GM18873 (cell line): ENCODE data around the gene TNFSF9.
A peak's percentile ranks its signal among the peaks of the same experiment; 100 is the strongest.
"Not testable (repeated sequence)": the region's sequence is repeated elsewhere in the genome, so short reads cannot be mapped to it uniquely, and the experiment has no call there.

Source experiments
- ATAC-seq: cut with Tn5 transposase; IDR thresholded peaks from one replicate; pipeline ENCODE4 v1.9.1; 2021; ENCODE audit warnings: mild to moderate bottlenecking, moderate library complexity, moderate number of reproducible peaks; ENCODE audit not compliant: unreplicated experiment, low FRiP score

TNFSF9 gene

GRCh38 chr19:6503407-6504201 lies 27.2 kb upstream of the TNFSF9 start:
- ATAC-seq: no peak

DNA sequence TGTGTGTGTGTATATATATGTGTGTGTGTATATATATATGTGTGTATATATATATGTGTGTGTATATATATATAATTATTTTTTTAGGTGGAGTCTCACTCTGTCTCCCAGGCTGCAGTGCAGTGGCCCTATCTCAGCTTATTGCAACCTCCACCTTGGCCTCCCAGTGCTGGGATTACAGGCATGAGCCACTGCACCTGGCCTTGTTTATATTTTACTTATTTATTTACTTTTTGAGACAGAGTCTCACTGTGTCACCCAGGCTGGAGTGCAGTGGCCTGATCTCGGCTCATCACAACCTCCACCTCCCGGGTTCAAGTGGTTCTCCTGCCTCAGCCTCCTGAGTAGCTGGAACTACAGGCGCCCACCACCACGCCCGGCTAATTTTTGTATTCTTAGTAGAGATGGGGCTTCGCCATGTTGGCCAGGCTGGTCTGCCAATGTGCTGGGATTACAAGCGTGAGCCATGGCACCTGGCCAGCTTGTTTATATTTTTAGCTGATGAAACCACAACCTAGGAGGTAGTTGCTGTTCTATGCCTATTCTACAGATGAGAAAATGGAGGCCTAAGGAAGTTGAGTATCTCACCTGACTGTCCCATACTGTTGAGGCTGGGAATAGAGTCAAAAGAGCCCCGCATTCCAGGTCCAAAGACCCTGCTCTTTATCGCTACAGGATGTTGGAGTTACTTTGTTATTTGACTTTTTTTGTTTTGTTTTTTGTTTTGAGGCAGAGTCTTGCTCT lies 22.6 kb upstream of the TNFSF9 start:
- ATAC-seq: not testable (repeated sequence)

DNA sequence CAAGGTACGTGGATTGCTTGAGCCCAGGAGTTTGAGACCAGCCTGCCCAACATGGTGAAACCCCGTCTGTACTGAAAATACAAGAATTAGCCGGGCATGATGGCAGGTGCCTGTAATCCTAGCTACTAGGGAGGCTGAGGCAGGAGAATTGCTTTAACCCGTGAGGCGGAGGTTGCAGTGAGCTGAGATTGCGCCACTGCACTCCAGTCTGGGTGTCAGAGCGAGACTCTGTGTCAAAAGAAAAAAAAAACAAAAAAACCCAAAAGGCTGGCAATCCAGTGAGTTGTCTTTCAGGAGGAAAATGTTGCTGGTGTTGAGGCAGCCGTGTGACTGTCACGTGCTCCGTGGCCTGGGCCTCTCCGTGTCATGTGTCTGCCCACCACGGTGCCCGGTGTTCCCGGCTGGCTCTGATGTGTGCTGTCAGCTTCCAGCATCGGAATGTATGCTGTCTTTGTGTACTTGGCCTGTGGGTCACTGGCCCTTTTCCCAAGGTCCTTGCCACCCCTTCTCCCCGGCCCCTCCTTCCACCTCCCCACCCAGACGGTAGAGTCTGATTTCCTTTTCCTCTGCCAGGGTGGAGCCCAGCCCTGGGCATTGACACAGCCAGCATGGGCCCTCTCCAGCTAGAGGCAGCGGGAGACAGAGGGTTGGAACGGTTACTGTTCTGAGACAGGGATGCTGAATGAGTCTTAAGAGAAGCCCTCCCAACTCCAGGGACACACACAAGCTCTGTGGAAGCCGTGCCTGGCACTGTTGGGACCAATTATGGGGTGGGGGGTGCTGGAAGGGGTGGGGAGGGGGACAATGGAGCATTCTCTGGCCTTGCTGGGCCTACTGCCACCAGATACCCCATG lies 21.5 kb upstream of the TNFSF9 start:
- ATAC-seq: no peak

GRCh38 chr19:6510618-6511017 lies 20.2 kb upstream of the TNFSF9 start:
- ATAC-seq: no peak

- no peak for ATAC-seq
Observed at GRCh38 chr19:6514089-6514488, 16.7 kb upstream of the TNFSF9 start.

DNA sequence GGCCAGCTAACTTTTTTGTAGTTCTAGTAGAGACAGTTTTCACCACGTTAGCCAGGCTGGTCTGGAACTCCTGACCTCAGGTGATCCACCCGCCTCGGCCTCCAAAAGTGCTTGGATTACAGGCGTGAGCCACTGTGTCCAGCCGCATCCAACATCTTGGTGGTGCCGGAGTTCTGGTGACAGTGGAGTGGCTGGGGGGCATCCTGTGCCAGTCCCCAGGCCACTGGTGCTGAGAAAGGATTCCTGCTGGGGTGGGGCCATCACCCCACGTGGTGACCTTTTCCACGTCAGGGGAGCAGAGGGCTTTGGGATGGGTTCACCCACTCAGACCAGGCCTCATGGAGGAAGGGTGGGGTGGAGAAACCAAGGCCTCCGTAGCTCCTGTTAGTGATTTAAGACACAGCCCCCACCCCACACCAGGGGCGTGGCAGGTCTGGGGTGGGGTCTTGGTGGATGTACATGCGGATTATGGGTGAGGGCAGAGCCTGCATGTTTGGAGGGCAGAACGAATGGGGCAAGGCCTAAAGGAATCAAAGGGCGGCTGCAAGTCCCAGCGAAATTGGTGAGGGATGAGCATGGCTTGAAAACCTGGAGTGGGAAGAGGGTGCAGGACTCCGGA lies 15.8 kb upstream of the TNFSF9 start:
- ATAC-seq: no peak

DNA sequence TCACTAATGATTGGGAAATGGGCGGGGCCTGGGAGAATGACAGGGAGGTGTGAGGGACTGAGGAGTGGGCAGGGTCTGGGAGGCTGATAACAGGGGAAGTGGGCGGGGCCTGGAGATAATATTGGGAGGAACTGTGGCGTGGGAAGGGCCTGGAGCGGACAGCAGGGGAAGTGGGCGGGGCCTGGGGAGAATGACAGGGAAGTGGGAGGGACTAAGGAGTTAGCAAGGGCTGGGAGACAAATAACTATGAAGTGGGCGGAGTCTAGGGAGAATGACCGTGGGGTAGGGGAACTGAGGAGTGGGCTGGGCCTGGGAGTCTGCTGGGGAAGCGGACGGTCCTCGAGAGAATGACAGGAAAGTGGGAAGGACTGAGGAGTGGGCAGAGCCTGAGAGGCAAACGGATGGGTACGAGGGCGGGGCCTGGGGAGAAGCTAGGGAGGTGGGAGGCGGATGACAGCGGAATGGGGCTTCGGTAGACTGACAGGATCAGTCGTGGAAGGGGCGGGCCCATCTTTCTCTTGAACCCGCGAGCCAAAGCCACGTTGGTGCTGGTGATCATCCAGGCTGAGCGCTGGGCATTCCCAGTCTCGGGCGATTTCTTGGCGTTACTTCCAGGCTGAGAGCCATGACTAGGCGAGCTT lies 14.7 kb upstream of the TNFSF9 start:
- ATAC-seq: peak; percentile 41

GRCh38 chr19:6516659-6517291 lies 14.1 kb upstream of the TNFSF9 start:
- ATAC-seq: no peak

- no peak for ATAC-seq
Observed at GRCh38 chr19:6518145-6518911, 12.5 kb upstream of the TNFSF9 start.

DNA sequence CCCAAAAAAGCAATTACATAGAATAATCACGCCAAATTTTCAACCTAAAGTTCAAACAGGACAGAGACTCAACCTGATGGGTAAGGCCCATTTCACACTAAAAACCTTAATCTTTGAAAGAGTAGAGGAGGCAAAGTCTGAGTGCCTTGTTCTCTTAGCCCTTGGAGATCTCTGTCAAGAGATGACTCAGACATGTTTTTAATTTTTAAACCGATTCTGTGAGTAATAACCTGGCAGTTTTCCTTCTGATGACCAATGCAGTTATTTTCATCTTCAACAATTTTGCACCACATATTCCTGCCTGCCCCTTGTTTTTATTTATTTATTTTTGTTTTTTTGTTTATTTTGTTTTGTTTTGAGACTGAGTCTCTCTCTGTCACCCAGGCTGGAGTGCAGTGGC lies 11.5 kb upstream of the TNFSF9 start:
- no peak for ATAC-seq

DNA sequence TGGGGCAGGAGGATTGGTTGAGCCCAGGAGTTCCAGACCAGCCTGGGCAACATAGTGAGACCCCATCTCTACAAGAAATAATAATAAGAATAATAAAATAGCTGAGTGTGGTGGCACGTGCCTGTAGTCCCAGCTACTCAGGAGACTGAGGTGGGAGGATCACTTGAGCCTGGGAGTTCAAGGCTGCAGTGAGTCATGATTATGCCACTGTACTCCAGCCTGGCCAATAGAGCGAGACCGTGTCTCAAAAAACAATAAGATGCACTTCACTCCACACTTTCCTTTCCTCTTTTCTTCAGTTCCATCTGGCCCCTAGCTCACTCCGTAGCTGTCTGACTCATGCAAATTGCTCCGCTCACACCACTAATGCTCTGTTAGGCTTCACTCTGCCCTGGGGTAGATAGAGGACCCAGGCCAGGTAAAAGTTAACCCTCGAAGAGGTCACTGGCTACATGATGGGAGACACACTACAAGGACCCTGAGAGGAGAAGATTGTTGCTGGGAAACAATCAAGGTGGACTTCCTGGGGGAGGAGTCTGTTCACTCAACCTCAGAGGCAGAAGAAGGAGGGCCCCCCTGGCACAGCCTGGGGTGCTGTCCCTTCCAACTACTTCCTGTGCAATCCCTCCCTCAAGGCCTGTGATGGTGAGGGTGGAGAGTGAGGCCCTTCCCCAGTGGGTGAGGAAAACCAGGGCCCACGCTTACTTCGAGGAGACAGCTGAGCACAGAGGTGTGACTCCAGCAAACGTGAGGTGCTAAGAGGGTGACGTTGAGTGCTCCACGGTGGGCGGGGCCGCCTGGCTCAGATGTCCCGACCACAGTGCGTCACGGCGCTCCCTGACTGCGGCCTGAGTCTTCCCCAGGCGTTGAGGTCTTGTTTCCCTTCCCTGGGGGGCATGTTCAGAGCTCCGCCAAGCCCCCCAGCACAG lies 8.8 kb upstream of the TNFSF9 start:
- ATAC-seq: peak; percentile 31

- ATAC-seq: no peak
Observed at GRCh38 chr19:6522712-6523111, 8.1 kb upstream of the TNFSF9 start.

- no peak for ATAC-seq
Observed at GRCh38 chr19:6524311-6524710, 6.5 kb upstream of the TNFSF9 start.

- ATAC-seq: peak; percentile 37
Observed at GRCh38 chr19:6527893-6528543, 2.8 kb upstream of the TNFSF9 start.

- ATAC-seq: no peak
Observed at GRCh38 chr19:6528544-6529121, 2.2 kb upstream of the TNFSF9 start.

- ATAC-seq: no peak
Observed at GRCh38 chr19:6529351-6529750, 1.5 kb upstream of the TNFSF9 start.

DNA sequence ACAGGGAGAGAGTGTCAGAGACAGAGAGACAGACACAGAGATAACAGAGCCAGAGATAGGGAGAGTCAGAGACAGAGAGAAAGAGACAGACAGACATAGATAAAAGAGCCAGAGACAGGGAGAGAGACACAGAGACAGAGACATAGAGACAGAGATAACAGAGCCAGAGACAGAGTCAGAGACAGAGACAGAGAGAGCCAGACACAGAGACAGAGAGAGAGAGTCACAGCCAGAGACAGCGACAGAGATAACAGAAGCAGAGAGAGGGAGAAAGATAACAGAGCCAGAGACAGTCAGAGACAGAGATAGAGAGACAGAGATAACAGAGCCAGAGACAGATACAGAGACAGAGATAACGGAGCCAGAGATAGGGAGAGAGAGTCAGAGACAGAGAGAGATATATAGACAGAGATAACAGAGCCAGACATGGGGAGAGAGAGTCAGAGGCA lies 865 bp upstream of the TNFSF9 start:
- ATAC-seq: no peak
